ENCODE results near the gene AIP.

The AIP gene

GRCh38 chr11:67493548-67494370, 10.9 kb downstream of the AIP start:
- H3K27ac ChIP-seq, result no peak overlapping the region
- in situ Hi-C loops (cut with HindIII; ENCODE audit: low pct_ligation_motif_present, low sequenced_read_pairs), result no loop called here
- H3K36me3 ChIP-seq (replicated peaks), result peaks cover 77% of the 10 kb centered on the region
- H3K27me3 ChIP-seq (replicated peaks), result no peaks in the 10 kb centered on the region
- TF ChIP-seq CTCF (IDR thresholded peaks at IDR 0.05; ENCODE audit: low read depth, low read length, missing control alignments), result no peak
- no peak for DNase-seq
- no peak overlapping the region for H3K4me3 ChIP-seq (ENCODE audit: low read depth, low read length)

GRCh38 chr11:67494371-67495233, 11.8 kb downstream of the AIP start:
- TF ChIP-seq CTCF (IDR thresholded peaks at IDR 0.05; ENCODE audit: low read depth, low read length, missing control alignments), result no peak
- no peak for DNase-seq
- no peak overlapping the region for H3K27ac ChIP-seq
- in situ Hi-C loops (cut with HindIII; ENCODE audit: low pct_ligation_motif_present, low sequenced_read_pairs), result no loop called here
- no peaks in the 10 kb centered on the region for H3K27me3 ChIP-seq (replicated peaks)
- H3K36me3 ChIP-seq (replicated peaks), result peaks cover 72% of the 10 kb centered on the region
- no peak overlapping the region for H3K4me3 ChIP-seq (ENCODE audit: low read depth, low read length)

GRCh38 chr11:67495234-67496005, 12.6 kb downstream of the AIP start:
- in situ Hi-C loops (cut with HindIII; ENCODE audit: low pct_ligation_motif_present, low sequenced_read_pairs), result no loop called here
- no peak for TF ChIP-seq CTCF (IDR thresholded peaks at IDR 0.05; ENCODE audit: low read depth, low read length, missing control alignments)
- peaks cover 73% of the 10 kb centered on the region for H3K36me3 ChIP-seq (replicated peaks)
- no peak for DNase-seq
- no peak overlapping the region for H3K27ac ChIP-seq
- no peaks in the 10 kb centered on the region for H3K27me3 ChIP-seq (replicated peaks)
- no peak overlapping the region for H3K4me3 ChIP-seq (ENCODE audit: low read depth, low read length)

- H3K4me3 ChIP-seq (ENCODE audit: low read depth, low read length), result no peak overlapping the region
- H3K36me3 ChIP-seq (replicated peaks), result peaks cover 74% of the 10 kb centered on the region
- TF ChIP-seq CTCF (IDR thresholded peaks at IDR 0.05; ENCODE audit: low read depth, low read length, missing control alignments), result no peak
- in situ Hi-C loops (cut with HindIII; ENCODE audit: low pct_ligation_motif_present, low sequenced_read_pairs), result no loop called here
- DNase-seq, result no peak
- no peak overlapping the region for H3K27ac ChIP-seq
- no peaks in the 10 kb centered on the region for H3K27me3 ChIP-seq (replicated peaks)
Measured at GRCh38 chr11:67496113-67496512, 13.3 kb downstream of the AIP start.

- in situ Hi-C loops (cut with HindIII; ENCODE audit: low pct_ligation_motif_present, low sequenced_read_pairs), result no loop called here
- no peak for TF ChIP-seq CTCF (IDR thresholded peaks at IDR 0.05; ENCODE audit: low read depth, low read length, missing control alignments)
- H3K27ac ChIP-seq, result no peak overlapping the region
- DNase-seq, result no peak
- no peaks in the 10 kb centered on the region for H3K27me3 ChIP-seq (replicated peaks)
- peaks cover 68% of the 10 kb centered on the region for H3K36me3 ChIP-seq (replicated peaks)
- H3K4me3 ChIP-seq (ENCODE audit: low read depth, low read length), result no peak overlapping the region
Measured at GRCh38 chr11:67497656-67498291, 14.9 kb downstream of the AIP start.
